HG02763 (cell line): Measurements from ENCODE around the gene KPNA2.
"Not testable (repeated sequence)": the region's sequence is repeated elsewhere in the genome, so short reads cannot be mapped to it uniquely, and the experiment has no call there.

Source experiments
- ATAC-seq: cut with Tn5 transposase; IDR thresholded peaks from one replicate; pipeline ENCODE4 v1.9.1; 2021; ENCODE audit warnings: mild to moderate bottlenecking, moderate library complexity; ENCODE audit not compliant: unreplicated experiment

The KPNA2 gene

GRCh38 chr17:68035523-68036303 lies at the start of gene KPNA2:
Gene KPNA2, plus strand, starts transcription at chr17:68035735. Its CDS starts 1,398 bp downstream, at chr17:68037133.
- ATAC-seq, result peak; percentile 93

GRCh38 chr17:67990909-67991308 lies 44.6 kb upstream of the KPNA2 start:
- ATAC-seq, result no peak

- ATAC-seq, result no peak
These were observed 42.9 kb upstream of the KPNA2 start for GRCh38 chr17:67992548-67993152.

GRCh38 chr17:67993153-67993997 lies 42.2 kb upstream of the KPNA2 start:
- peak; percentile 83 for ATAC-seq

GRCh38 chr17:67993998-67994361 lies 41.6 kb upstream of the KPNA2 start:
- ATAC-seq, result no peak

- no peak for ATAC-seq
These were observed 40.5 kb upstream of the KPNA2 start for GRCh38 chr17:67994817-67995569.

GRCh38 chr17:67995570-67996263 lies 39.8 kb upstream of the KPNA2 start:
- no peak for ATAC-seq

GRCh38 chr17:67996301-67997171 lies 39.0 kb upstream of the KPNA2 start, which contains the start of gene C17orf58:
Gene C17orf58, minus strand, starts transcription at chr17:67996469. Its CDS starts 271 bp downstream, at chr17:67996198.
- not testable (repeated sequence) for ATAC-seq

GRCh38 chr17:67998466-67998865 lies 37.1 kb upstream of the KPNA2 start:
- no peak for ATAC-seq

- no peak for ATAC-seq
These were observed 36.1 kb upstream of the KPNA2 start for GRCh38 chr17:67999291-67999911.

GRCh38 chr17:68004201-68004600 lies 31.3 kb upstream of the KPNA2 start:
- ATAC-seq, result no peak

GRCh38 chr17:68006797-68007196 lies 28.7 kb upstream of the KPNA2 start:
- no peak for ATAC-seq

GRCh38 chr17:68011199-68011665 lies 24.3 kb upstream of the KPNA2 start:
- ATAC-seq, result no peak

- ATAC-seq, result no peak
These were observed 22.1 kb upstream of the KPNA2 start for GRCh38 chr17:68013385-68013784.

- no peak for ATAC-seq
These were observed 20.3 kb upstream of the KPNA2 start for GRCh38 chr17:68015081-68015723.

GRCh38 chr17:68016838-68017237 lies 18.7 kb upstream of the KPNA2 start:
- ATAC-seq, result no peak

- not testable (repeated sequence) for ATAC-seq
These were observed 17.0 kb upstream of the KPNA2 start for GRCh38 chr17:68018493-68018892.

GRCh38 chr17:68019336-68019674 lies 16.2 kb upstream of the KPNA2 start:
- ATAC-seq, result no peak
